RWPE1 (cell line): Measurements from ENCODE around the gene EML4.

ENCODE experiments used
- CTCF ChIA-PET: fragments of 350-600 bp; sonication (Branson Sonifier 250); formaldehyde crosslinking; extraction: SDS; loops from one replicate; lab custom pipeline; 2021; lab: Yijun Ruan, JAX
- POLR2A ChIA-PET: fragments of 400-600 bp; formaldehyde crosslinking; extraction: SDS; loops from one replicate; lab custom pipeline; 2020; ENCODE audit warnings: antibody characterized with exemption; ENCODE audit not compliant: low non-redundant PET; lab: Yijun Ruan, JAX
- DNase-seq: peaks from one replicate; pipeline ENCODE4 v3.0.0; 2012; ENCODE audit warnings: low spot score
- H3K27ac ChIP-seq: fragments of 450-650 bp; 2 replicates; pipeline ENCODE4 v1.5.1; 2017
- TF ChIP-seq, protein P1 (sequence below): fragments of 450-650 bp; conservative IDR thresholded peaks from 2 replicates; pipeline ENCODE4 v1.5.1; 2017; ENCODE audit warnings: low read depth, mild to moderate bottlenecking

Gene EML4

DNA sequence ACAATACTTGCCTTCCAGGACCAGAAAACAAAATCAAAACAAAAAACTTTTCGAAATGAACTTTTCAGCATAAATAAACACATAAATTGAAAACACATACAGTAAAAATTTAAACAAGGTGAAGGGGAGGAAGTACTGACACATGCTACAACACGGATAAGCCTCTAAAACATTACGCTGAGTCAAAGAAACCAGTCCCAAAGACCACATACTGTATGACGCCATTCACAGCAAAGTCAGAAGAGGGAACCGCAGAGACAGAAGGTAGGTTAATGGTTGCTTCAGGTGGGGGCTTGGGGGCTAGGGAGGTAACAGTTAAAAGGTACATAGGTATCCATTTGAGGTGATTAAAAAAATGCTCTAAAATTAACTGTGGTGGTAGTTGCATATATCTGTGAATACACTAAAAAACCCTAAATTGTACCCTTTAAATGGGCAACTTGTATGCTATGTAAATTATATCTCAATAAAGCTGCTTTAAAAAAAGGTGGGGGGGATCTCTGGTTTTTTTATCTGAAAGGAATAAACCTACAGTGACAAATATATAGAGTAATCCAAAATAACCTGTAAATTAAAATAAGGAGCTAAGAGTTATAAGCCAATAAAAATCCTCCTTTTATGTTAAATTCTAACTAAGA, 184.8 kb downstream of the EML4 start:
- ChIA-PET POLR2A (no interaction called here), CTCF (no interaction called here)
- TF ChIP-seq, protein P1, sequence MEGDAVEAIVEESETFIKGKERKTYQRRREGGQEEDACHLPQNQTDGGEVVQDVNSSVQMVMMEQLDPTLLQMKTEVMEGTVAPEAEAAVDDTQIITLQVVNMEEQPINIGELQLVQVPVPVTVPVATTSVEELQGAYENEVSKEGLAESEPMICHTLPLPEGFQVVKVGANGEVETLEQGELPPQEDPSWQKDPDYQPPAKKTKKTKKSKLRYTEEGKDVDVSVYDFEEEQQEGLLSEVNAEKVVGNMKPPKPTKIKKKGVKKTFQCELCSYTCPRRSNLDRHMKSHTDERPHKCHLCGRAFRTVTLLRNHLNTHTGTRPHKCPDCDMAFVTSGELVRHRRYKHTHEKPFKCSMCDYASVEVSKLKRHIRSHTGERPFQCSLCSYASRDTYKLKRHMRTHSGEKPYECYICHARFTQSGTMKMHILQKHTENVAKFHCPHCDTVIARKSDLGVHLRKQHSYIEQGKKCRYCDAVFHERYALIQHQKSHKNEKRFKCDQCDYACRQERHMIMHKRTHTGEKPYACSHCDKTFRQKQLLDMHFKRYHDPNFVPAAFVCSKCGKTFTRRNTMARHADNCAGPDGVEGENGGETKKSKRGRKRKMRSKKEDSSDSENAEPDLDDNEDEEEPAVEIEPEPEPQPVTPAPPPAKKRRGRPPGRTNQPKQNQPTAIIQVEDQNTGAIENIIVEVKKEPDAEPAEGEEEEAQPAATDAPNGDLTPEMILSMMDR = no peak
- H3K27ac ChIP-seq = no peak overlapping the region
- no peak for DNase-seq

DNA sequence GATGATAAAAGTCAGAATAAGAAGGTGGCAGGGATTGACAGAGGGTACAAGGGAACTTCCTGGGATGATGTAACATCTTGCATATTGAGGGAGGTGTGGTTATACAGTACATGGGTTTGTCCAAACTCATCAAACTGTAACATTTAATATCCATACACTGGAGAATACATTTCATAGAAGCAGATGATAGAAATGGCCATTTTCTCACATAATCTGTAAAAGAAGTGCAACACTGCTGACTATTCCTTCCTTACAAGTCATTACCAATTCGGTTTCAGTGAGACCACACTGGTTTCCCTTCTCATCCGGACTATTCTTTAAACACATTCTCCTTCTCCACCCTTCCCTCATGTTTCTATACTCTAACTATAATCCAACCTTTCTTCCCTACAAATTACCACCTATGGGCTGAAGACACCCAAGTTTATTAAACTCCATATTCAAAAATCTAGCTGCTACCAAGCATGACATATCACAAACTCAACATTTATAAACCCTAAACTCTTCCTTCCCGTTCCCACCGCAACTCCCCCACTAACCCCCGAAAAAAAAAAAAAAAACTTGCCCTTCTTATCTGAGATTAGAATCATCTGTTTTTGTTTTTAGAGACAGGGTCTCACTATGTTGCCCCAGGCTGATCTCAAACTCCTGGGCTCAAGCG, 190.3 kb downstream of the EML4 start:
- TF ChIP-seq, protein P1 = no peak
- peak overlapping the region; percentile 52 for H3K27ac ChIP-seq
- ChIA-PET CTCF (no interaction called here), POLR2A (no interaction called here)
- no peak for DNase-seq

DNA sequence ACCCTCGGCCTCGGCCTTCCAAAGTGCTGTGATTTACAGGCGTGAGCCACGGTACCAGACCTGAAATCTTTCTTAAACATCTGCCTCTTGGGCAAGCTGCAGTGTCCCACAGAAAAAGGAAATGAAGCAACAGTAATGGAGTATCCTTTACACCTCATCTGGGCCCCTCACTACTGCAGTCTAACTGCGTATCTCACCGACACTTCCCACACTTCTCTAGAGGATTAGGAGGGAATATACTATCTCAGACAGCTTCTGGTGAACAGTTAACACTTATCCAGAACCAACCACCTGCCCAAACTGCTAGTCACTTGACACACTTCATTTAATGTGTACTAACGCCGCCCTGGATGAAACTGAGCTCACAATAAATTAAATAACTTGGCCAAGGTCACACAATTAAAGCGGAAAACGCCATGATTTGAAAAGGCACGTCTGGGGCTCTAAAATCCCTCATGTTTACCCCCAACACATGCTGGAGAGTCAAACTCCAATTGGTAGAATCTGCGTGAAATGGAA, 190.9 kb downstream of the EML4 start:
- ChIA-PET POLR2A (no interaction called here), CTCF (no interaction called here)
- TF ChIP-seq, protein P1 = no peak
- H3K27ac ChIP-seq = peak overlapping the region; percentile 52
- DNase-seq = no peak

DNA sequence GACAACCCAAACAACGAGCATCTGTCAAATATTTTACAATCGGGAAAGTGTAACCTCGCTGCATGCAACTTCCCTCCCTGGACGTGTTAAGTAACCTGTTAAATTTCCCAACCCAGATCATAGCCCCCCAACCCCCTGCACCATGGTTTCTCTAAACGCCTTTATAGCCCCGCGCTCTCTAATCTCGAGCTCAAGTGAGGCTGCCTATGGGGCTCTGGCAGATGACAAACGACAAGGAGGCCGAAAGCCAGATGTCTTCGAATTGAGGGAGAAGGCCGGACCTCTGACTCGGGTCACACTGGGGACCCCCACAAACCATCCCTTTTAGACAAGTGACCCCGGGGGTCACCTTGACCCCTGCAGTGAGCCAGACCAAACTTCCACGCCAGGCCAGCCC, 191.3 kb downstream of the EML4 start:
- TF ChIP-seq, protein P1 = no peak
- ChIA-PET CTCF (interaction anchor here (1.0 kb wide), 1 partner anchor 32 kb away, joined by 3 read pairs; no protein-coding TSS in a partner anchor), POLR2A (no interaction called here)
- H3K27ac ChIP-seq = peak overlapping the region; percentile 93
- DNase-seq = no peak

DNA sequence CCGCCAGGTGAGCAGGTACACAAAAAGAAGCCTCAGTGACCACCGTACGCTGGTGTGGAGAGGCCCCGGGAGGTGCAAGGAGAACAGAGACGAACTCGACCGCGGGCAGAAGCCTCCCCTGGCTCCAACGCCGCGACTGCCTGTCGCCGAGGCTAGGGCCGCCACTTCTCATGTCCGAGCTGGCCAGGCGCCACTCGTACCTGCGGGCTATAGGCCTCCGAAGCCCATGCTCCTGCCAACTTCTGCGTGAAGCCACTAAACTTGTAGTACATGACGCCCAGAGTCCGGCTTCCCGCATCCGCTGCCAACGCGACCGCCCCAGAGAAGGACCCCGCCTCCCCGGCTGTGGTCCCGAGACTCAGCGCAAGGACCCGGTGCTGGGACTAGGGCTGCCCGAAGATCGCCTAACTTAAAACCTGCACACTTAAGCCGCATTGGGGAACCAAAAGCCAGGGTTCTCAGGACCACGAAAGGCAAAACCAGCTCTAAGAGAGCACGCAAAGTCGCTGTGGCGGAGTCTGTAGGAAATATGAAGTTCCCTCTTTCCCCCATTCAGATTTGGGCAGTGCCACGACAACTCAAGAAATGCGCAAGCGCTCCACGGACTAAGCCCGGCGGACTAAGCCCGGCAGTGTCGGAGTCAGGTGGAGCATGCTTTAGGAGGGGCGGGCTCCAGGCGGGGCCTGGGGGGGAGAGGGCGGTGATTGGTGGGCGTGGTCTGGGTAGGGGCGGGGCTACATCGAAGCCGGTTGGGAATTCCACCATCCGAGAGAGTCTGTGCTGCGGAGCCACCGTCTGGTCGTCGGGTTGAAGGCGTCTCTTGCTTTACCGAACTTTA, 192.0 kb downstream of the EML4 start, which contains the start of gene COX7A2L:
COX7A2L (minus strand) TSS at position 328 of the 838 bp plus-strand sequence; CDS start at position 272, 56 bp downstream.
- peak; percentile 98 for DNase-seq
- CTCF ChIA-PET = interaction anchor here (0.5 to 1.0 kb wide), 3 partner anchors 32 to 1972 kb away, joined by 3 read pairs; no protein-coding TSS in a partner anchor
- POLR2A ChIA-PET = no interaction called here
- TF ChIP-seq, protein P1 = peak; percentile 61
- peak within 1 kb of the TSS; percentile 93 for H3K27ac ChIP-seq
